ENCODE results near the gene SERPINA1. TPM values are rescaled to one million over a fixed set of nuclear protein-coding genes. Genes with fewer than 3 reads are reported as not detected.

The SERPINA1 gene
- total RNA-seq, 4 donors from 2014 or later, result 102 to 1,757 (median 637) TPM

DNA sequence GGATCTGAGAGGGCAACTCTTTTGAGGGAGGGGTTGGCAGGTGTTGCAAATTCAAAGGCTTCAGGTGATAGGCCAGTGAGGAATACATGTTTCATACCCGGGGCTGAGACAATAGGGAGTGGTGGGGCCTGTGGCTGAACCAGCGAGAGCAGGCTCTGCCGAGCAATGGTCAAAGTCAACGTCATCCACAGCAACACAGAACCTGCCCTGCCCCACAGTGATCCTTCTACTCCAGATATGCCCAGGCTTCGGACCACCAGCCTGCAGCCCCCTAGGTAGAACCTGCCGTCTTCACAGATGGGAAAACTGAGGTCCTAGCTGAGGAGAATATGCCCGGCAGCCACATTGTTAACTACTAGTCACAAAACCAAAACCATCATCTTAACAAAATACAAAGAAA, 4.1 kb downstream of the SERPINA1 start:
- peaks cover 0 to 37% (median 0%) of the 10 kb centered on the region in 4 donors for H3K4me1 ChIP-seq

DNA sequence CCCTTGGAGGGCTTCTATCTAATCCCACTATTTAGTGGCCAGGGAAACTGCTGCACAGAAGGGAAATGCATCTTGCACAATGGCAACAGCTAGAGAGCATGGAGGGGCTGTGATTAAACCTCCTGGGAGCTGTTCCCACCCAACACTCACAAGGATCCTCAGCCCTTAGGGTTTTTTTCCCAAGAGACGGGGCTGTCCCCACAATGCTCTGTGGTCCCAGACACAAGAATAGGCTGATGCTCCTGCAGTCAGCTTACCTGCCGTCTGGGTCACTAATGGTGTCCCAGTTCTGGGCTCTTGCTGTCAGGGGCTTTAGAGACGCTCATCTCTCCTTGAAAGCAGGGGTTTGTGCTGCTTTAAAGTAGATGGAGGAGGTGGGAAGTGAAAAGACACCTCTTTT, 4.6 kb downstream of the SERPINA1 start:
- H3K9me3 ChIP-seq, result no peaks in the 10 kb centered on the region
- DNase-seq, result no peak
- peaks cover 0 to 37% (median 0%) of the 10 kb centered on the region in 4 donors for H3K4me1 ChIP-seq
- TF ChIP-seq POLR2A (IDR thresholded peaks at IDR 0.05), result no peak
- TF ChIP-seq, protein P1, sequence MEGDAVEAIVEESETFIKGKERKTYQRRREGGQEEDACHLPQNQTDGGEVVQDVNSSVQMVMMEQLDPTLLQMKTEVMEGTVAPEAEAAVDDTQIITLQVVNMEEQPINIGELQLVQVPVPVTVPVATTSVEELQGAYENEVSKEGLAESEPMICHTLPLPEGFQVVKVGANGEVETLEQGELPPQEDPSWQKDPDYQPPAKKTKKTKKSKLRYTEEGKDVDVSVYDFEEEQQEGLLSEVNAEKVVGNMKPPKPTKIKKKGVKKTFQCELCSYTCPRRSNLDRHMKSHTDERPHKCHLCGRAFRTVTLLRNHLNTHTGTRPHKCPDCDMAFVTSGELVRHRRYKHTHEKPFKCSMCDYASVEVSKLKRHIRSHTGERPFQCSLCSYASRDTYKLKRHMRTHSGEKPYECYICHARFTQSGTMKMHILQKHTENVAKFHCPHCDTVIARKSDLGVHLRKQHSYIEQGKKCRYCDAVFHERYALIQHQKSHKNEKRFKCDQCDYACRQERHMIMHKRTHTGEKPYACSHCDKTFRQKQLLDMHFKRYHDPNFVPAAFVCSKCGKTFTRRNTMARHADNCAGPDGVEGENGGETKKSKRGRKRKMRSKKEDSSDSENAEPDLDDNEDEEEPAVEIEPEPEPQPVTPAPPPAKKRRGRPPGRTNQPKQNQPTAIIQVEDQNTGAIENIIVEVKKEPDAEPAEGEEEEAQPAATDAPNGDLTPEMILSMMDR (IDR thresholded peaks at IDR 0.05), result no peak
- no peaks in the 10 kb centered on the region for H3K27me3 ChIP-seq
- H3K27ac ChIP-seq, result no peak overlapping the region
- no peaks in the 10 kb centered on the region for H3K36me3 ChIP-seq
- no peak overlapping the region for H3K4me3 ChIP-seq

More for the DNA sequence above, 4.1 kb downstream of the SERPINA1 start:
- peak overlapping the region in 2 of 4 donors; percentile 82 to 87 for H3K27ac ChIP-seq
- TF ChIP-seq, protein P1 (IDR thresholded peaks at IDR 0.05), result no peak
- no peak for TF ChIP-seq POLR2A (IDR thresholded peaks at IDR 0.05)
- no peaks in the 10 kb centered on the region for H3K9me3 ChIP-seq
- no peaks in the 10 kb centered on the region for H3K36me3 ChIP-seq
- no peak for DNase-seq
- H3K27me3 ChIP-seq, result no peaks in the 10 kb centered on the region
- peak overlapping the region in 1 of 4 donors; percentile 4 for H3K4me3 ChIP-seq

DNA sequence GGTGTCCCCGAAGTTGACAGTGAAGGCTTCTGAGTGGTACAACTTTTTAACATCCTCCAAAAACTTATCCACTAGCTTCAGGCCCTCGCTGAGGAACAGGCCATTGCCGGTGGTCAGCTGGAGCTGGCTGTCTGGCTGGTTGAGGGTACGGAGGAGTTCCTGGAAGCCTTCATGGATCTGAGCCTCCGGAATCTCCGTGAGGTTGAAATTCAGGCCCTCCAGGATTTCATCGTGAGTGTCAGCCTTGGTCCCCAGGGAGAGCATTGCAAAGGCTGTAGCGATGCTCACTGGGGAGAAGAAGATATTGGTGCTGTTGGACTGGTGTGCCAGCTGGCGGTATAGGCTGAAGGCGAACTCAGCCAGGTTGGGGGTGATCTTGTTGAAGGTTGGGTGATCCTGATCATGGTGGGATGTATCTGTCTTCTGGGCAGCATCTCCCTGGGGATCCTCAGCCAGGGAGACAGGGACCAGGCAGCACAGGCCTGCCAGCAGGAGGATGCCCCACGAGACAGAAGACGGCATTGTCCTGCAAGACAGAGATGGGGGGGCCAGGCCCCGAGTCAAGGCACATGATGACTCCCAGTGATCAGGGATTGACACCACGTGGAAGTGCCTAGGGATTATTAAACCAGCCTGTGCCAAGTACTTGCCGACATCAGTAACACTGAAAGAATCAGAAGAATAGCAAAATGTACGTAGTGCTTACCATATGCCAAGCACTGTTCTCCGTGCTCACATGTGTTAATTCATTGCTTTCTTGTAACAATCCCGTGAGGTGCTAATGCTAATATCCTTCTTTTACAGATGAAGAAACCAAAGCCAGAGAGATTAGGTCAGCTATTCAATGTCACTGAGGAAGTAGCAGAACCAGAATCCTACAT, 5.4 kb downstream of the SERPINA1 start:
- TF ChIP-seq POLR2A (IDR thresholded peaks at IDR 0.05), result no peak
- TF ChIP-seq, protein P1 (IDR thresholded peaks at IDR 0.05), result no peak
- DNase-seq, result no peak
- H3K27ac ChIP-seq, result no peak overlapping the region
- no peaks in the 10 kb centered on the region for H3K36me3 ChIP-seq
- H3K4me1 ChIP-seq, result peaks cover 0 to 37% (median 0%) of the 10 kb centered on the region in 4 donors
- no peak overlapping the region for H3K4me3 ChIP-seq
- H3K27me3 ChIP-seq, result no peaks in the 10 kb centered on the region
- no peaks in the 10 kb centered on the region for H3K9me3 ChIP-seq

DNA sequence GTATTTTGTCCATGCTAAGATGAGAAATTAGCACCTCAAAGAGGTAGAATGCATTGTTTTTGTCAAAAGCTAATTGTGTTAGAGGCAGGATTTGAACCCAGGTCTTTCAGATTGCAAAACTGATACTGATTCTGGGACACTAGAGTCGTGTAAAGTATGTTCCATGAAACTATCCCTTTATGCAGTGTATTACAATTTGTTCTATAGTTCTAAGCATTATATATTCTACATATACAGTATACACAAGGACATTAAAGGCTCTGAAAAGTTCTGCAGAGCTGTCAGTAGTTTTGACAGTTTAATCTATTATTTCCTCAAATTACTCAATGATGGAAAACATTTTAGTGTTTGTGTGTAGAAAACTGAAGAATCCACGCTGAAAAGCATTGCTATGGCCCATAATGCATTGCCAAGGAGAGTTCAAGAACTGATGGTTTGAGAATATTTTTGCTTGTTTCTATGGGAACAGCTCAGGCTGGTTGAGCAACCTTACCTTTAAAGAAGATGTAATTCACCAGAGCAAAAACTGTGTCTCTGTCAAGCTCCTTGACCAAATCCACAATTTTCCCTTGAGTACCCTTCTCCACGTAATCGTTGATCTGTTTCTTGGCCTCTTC, 6.2 kb downstream of the SERPINA1 start:
- Histone ChIP-seq H3K36me3 (no peaks in the 10 kb centered on the region), H3K9me3 (no peaks in the 10 kb centered on the region), H3K4me1 (peaks cover 0 to 32% (median 0%) of the 10 kb centered on the region in 4 donors), H3K4me3 (no peak overlapping the region), H3K27ac (no peak overlapping the region), H3K27me3 (no peaks in the 10 kb centered on the region)
- no peak for DNase-seq
- TF ChIP-seq, protein P1 (IDR thresholded peaks at IDR 0.05), result no peak
- no peak for TF ChIP-seq POLR2A (IDR thresholded peaks at IDR 0.05)

DNA sequence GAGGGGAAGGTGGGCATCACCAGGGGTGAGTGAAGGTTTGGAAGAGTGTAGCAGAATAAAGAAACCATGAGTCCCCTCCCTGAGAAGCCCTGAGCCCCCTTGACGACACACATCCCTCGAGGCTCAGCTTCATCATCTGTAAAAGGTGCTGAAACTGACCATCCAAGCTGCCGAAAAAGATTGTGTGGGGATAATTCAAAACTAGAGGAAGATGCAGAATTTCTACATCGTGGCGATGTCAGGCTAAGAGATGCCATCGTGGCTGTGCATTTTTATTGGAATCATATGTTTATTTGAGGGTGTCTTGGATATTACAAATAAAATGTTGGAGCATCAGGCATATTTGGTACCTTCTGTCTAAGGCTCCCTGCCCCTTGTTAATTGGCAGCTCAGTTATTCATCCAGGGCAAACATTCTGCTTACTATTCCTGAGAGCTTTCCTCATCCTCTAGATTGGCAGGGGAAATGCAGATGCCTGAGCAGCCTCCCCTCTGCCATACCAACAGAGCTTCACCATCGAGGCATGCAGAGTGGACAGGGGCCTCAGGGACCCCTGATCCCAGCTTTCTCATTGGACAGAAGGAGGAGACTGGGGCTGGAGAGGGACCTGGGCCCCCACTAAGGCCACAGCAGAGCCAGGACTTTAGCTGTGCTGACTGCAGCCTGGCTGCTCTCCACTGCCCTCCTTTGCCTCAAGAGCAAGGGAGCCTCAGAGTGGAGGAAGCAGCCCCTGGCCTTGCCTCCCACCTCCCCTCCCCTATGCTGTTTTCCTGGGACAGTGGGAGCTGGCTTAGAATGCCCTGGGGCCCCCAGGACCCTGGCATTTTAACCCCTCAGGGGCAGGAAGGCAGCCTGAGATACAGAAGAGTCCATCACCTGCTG, 7.0 kb downstream of the SERPINA1 start:
- no peak for DNase-seq
- Histone ChIP-seq H3K4me3 (no peak overlapping the region), H3K4me1 (peaks cover 0 to 27% (median 0%) of the 10 kb centered on the region in 4 donors), H3K9me3 (no peaks in the 10 kb centered on the region), H3K27ac (no peak overlapping the region), H3K36me3 (no peaks in the 10 kb centered on the region), H3K27me3 (no peaks in the 10 kb centered on the region)
- TF ChIP-seq, protein P1 (IDR thresholded peaks at IDR 0.05), result no peak
- no peak for TF ChIP-seq POLR2A (IDR thresholded peaks at IDR 0.05)

All from Peyer's patch (tissue), 4 donors.